Bronchial epithelial cell (primary cell): ENCODE data around the gene KRT72. TPM values are rescaled to one million over a fixed set of nuclear protein-coding genes. Genes with fewer than 3 reads are reported as not detected.
"Not testable (repeated sequence)": the region's sequence is repeated elsewhere in the genome, so short reads cannot be mapped to it uniquely, and the experiment has no call there.

Source experiments
- DNase-seq: peaks from one replicate; pipeline ENCODE4 v3.0.0-alpha.2; 2010; ENCODE audit warnings: low read depth
- FAIRE-seq: peaks from 2 replicates; lab custom pipeline; 2011; peaks lifted over from hg19 to GRCh38; lab: Jason Lieb, UNC
- H3K27me3 ChIP-seq: 2 replicates; pipeline ENCODE4 v1.5.1; 2011; ENCODE audit warnings: low read length; ENCODE audit not compliant: control insufficient read depth, insufficient read depth
- H3K36me3 ChIP-seq: 2 replicates; pipeline ENCODE4 v1.5.1; 2011; ENCODE audit warnings: low read length; ENCODE audit not compliant: control insufficient read depth, insufficient read depth
- H3K4me3 ChIP-seq: 2 replicates; pipeline ENCODE4 v1.5.1; 2011; ENCODE audit warnings: mild to moderate bottlenecking, low read depth, low read length, control low read depth
- total RNA-seq: library from RNA; depleted of rRNA; stranded (reverse); fragments of >200 nt; gene quantifications from 2 replicates; pipeline ENCODE4 v1.2.1, GENCODE V29; 2014
- TF ChIP-seq, protein P1 (sequence below): IDR thresholded peaks from 2 replicates; pipeline ENCODE4 v1.5.1; 2011; ENCODE audit warnings: mild to moderate bottlenecking, moderate library complexity, low read length, control low read depth, inconsistent platforms; ENCODE audit not compliant: insufficient read depth, severe bottlenecking

KRT72 gene
- total RNA-seq, 1 donor from 2014 or later, result not detected

DNA sequence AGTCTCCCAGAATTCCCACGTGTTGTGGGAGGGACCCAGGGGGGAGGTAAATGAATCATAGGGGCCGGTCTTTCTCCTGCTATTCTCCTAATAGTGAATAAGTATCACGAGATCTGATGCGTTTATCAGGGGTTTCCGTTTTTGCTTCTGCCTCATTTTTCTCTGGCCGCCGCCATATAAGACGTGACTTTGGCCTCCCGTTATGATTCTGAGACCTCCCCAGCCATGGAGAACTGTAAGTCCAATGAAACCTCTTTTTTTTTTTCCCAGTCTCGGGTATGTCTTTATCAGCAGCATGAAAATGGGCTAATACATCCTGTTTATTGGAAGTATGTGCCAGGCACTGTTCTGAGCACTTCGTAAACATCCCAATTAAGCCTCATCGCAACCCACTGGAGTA lies 788 bp downstream of the KRT72 start:
- FAIRE-seq (no peak), DNase-seq (no peak)
- TF ChIP-seq, protein P1, sequence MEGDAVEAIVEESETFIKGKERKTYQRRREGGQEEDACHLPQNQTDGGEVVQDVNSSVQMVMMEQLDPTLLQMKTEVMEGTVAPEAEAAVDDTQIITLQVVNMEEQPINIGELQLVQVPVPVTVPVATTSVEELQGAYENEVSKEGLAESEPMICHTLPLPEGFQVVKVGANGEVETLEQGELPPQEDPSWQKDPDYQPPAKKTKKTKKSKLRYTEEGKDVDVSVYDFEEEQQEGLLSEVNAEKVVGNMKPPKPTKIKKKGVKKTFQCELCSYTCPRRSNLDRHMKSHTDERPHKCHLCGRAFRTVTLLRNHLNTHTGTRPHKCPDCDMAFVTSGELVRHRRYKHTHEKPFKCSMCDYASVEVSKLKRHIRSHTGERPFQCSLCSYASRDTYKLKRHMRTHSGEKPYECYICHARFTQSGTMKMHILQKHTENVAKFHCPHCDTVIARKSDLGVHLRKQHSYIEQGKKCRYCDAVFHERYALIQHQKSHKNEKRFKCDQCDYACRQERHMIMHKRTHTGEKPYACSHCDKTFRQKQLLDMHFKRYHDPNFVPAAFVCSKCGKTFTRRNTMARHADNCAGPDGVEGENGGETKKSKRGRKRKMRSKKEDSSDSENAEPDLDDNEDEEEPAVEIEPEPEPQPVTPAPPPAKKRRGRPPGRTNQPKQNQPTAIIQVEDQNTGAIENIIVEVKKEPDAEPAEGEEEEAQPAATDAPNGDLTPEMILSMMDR, result no peak
- Histone ChIP-seq H3K36me3 (no peaks in the 10 kb centered on the region), H3K27me3 (peaks cover 14% of the 10 kb centered on the region), H3K4me3 (no peak overlapping the region)

DNA sequence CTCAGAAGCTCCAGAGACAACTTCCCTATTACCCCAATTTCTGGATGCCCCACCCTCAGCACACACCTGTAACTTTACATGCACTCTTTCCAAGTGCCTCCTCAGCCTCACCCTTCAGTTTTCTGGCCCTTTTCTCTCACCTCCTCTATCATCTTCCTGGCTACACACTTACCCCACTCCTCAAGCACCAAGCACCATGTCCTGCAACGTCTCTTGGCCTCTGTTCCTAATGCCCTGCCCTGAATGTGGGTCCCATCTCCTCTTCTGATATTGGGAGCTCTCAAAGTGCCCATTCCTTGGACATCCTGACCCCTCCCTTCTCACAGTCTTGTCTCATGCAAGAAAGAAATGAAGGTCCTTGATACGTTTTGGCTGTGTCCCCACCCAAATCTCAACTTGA lies 1.2 kb downstream of the KRT72 start:
- no peak for DNase-seq
- TF ChIP-seq, protein P1, result no peak
- Histone ChIP-seq H3K36me3 (no peaks in the 10 kb centered on the region), H3K27me3 (peaks cover 14% of the 10 kb centered on the region), H3K4me3 (no peak overlapping the region)
- no peak for FAIRE-seq

DNA sequence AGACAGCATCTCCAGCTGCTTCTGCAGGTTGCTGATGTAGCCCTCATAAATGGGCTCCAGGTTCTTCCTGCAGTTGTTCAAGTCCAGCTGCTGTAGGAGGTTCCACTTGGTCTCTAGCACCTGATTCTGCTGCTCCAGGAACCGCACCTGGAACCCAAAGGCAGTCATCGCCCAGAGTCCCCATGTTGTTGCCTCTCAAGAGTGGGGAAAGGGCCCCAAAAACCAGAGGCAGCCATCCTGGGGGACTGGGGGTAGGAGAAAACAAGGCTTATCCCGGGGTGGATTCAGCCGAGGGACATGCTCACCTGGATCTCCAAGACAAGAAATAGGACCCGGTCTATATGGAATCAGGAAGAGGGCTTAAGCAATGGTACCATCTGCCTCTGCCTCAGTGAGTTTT lies 2.3 kb downstream of the KRT72 start:
- Histone ChIP-seq H3K36me3 (no peaks in the 10 kb centered on the region), H3K4me3 (no peak overlapping the region), H3K27me3 (peaks cover 14% of the 10 kb centered on the region)
- DNase-seq, result no peak
- FAIRE-seq, result no peak
- TF ChIP-seq, protein P1, result no peak

DNA sequence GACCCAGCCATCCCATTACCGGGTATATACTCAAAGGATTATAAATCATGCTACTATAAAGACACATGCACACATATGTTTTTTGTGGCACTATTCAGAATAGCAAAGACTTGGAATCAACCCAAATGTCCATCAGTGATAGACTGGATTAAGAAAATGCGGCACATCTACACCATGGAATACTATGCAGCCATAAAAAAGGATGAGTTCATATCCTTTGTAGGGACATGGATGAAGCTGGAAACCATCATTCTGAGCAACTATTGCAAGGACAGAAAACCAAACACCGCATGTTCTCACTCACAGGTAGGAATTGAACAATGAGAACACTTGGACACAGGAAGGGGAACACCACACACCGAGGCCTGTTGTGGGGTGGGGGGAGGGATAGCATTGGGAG lies 7.0 kb downstream of the KRT72 start:
- DNase-seq, FAIRE-seq, H3K4me3 ChIP-seq, H3K27me3 ChIP-seq, H3K36me3 ChIP-seq: not testable (repeated sequence)

DNA sequence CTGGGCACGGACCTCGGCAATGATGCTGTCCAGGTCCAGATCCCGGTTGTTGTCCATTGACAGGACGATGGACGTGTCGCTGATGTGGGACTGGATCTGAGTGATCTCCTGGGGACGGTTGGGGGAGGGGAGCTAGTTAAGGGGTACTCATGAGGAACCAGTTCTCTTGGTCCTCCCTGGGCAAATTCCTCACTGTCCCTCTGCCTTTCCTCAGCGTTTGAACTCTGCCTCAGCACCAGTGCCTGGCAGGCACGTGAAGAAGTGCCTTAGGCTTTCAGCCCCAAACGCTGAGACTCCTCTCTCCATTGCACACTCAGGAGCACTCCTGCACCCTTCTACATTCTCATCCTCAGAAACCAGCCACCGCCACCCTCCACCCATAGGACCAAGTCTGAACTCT lies 9.7 kb downstream of the KRT72 start:
- Histone ChIP-seq H3K36me3 (no peaks in the 10 kb centered on the region), H3K4me3 (no peak overlapping the region), H3K27me3 (peaks cover 5% of the 10 kb centered on the region)
- FAIRE-seq (no peak), DNase-seq (no peak)
- TF ChIP-seq, protein P1, result no peak

DNA sequence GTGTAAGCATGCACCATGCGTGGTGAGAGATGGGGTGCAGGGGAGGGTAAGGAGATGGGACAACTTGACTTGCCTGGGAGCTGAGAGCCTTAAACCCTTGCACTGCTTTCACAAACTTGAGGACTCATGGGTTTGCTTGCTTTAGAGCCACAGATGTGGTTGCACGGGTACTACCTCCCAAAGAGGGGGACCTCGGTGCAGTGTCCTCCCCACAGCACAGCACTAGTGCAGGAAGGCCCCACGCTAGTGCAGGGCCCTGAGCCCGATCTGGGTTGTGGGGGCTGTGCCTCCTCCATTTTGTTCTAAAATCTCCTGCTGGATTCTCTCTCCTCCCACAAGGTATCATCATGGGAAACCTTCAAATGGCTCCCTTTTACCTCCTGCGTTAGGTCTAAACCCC lies 11.2 kb downstream of the KRT72 start:
- TF ChIP-seq, protein P1, result no peak
- Histone ChIP-seq H3K36me3 (no peaks in the 10 kb centered on the region), H3K27me3 (peaks cover 5% of the 10 kb centered on the region), H3K4me3 (no peak overlapping the region)
- FAIRE-seq (peak; percentile 50), DNase-seq (no peak)
